MM.1S (cell line): Measurements from ENCODE around the gene TBC1D19.

Source experiments
- DNase-seq: peaks from one replicate; pipeline ENCODE4 v3.0.0-alpha.2; 2015
- H2AFZ ChIP-seq: fragments of 300-600 bp; sonication (generic); 2 replicates; pipeline ENCODE4 v1.6.0; 2016; ENCODE audit warnings: antibody characterized with exemption, low read length
- H3F3A ChIP-seq: fragments of 300-600 bp; sonication (generic); 2 replicates; pipeline ENCODE4 v1.6.1; 2016; ENCODE audit warnings: mild to moderate bottlenecking, antibody characterized with exemption, low read length, moderate library complexity, mixed read lengths; ENCODE audit not compliant: insufficient read depth
- H3K27ac ChIP-seq: fragments of 300-600 bp; sonication (generic); 2 replicates; pipeline ENCODE4 v1.5.1; 2016; ENCODE audit warnings: mild to moderate bottlenecking, low read length
- H3K27me3 ChIP-seq: fragments of 300-600 bp; sonication (generic); replicated peaks from 2 replicates; pipeline ENCODE4 v1.6.0; 2016; ENCODE audit warnings: low read length; ENCODE audit not compliant: insufficient read depth
- H3K36me3 ChIP-seq: fragments of 300-600 bp; sonication (generic); replicated peaks from 2 replicates; pipeline ENCODE4 v1.6.1; 2016; ENCODE audit warnings: mild to moderate bottlenecking, low read length, mixed read lengths; ENCODE audit not compliant: insufficient read depth
- H3K4me1 ChIP-seq: fragments of 300-600 bp; sonication (generic); 2 replicates; pipeline ENCODE4 v1.6.1; 2016; ENCODE audit warnings: low read length, mixed read lengths
- H3K4me2 ChIP-seq: fragments of 300-600 bp; sonication (generic); 2 replicates; pipeline ENCODE4 v1.6.0; 2016; ENCODE audit warnings: low read depth, low read length
- H3K4me3 ChIP-seq: fragments of 300-600 bp; sonication (generic); 2 replicates; pipeline ENCODE4 v1.5.1; 2016; ENCODE audit warnings: low read length, mixed read lengths
- H3K79me2 ChIP-seq: fragments of 300-600 bp; sonication (generic); 2 replicates; pipeline ENCODE4 v1.6.1; 2016; ENCODE audit warnings: mixed run types, low read length, mixed read lengths
- H3K9ac ChIP-seq: fragments of 300-600 bp; sonication (generic); 2 replicates; pipeline ENCODE4 v1.6.1; 2016; ENCODE audit warnings: low read length, mixed read lengths
- H3K9me2 ChIP-seq: fragments of 300-600 bp; sonication (generic); replicated peaks from 2 replicates; pipeline ENCODE4 v1.6.1; 2016; ENCODE audit warnings: mild to moderate bottlenecking, low read length, mixed read lengths; ENCODE audit not compliant: insufficient read depth
- H3K9me3 ChIP-seq: fragments of 300-600 bp; sonication (generic); replicated peaks from 2 replicates; pipeline ENCODE4 v1.6.1; 2016; ENCODE audit warnings: mild to moderate bottlenecking, low read length, mixed read lengths; ENCODE audit not compliant: insufficient read depth
- H4K20me1 ChIP-seq: fragments of 300-600 bp; sonication (generic); 2 replicates; pipeline ENCODE4 v1.6.1; 2016; ENCODE audit warnings: mild to moderate bottlenecking, low read length, moderate library complexity, mixed read lengths; ENCODE audit not compliant: insufficient read depth
- EZH2 ChIP-seq: fragments of 300-600 bp; sonication (generic); optimal IDR thresholded peaks from 2 replicates; pipeline ENCODE3; 2017; ENCODE audit warnings: low read depth, mild to moderate bottlenecking, antibody characterized with exemption, low read length, mixed read lengths
- EZH2phosphoT487 ChIP-seq: fragments of 300-600 bp; sonication (generic); IDR thresholded peaks from 2 replicates; pipeline ENCODE4 v1.6.1; 2018; ENCODE audit warnings: antibody characterized with exemption, low read length
- TF ChIP-seq, protein P1 (sequence below): fragments of 300-600 bp; sonication (generic); IDR thresholded peaks from 2 replicates; pipeline ENCODE4 v1.5.1; 2016; ENCODE audit warnings: antibody characterized with exemption, low read length, mixed read lengths

The TBC1D19 gene

DNA sequence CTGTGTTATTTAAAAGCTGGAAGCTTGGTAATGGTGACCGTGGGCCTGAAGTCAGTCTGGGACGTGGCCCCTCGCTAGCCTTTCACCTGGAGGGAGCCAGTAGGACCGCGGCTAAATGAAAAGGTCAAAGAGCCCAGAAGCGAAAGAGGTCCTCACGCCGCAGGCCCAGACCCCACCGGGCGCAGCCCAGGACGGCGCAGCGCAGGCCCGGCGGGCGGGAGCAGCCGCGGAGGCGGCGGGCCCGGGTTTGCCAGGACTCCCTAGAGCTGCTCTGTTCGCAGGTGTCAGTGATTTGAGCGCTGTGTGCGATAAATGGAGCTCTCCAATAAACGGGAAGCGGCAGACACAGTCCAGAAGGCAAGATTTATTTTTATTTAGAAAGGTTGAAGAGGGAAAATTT lies 220.6 kb downstream of the TBC1D19 start:
- H2AFZ ChIP-seq, result no peak overlapping the region

DNA sequence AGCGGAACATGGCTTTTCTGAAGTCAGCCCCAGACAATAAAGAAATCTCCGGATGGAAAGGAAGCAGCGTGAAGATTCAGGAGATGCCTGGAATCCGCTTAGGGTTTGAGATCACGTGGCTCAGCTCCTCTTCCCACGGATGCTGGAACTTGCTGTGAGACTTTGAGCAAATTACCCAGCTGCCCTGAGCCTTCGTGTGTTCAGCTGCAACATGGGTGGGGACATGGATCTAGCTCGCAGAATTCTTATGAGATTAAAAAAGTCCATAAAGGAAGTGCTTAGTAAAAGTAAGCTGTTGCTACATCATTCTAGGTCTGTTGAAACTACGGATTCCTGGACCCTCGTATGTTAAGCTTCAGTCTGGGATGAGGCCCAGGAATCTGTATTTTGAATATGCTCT lies 221.0 kb downstream of the TBC1D19 start:
- Histone ChIP-seq H3K4me2 (no peak overlapping the region), H3K27me3 (no peaks in the 10 kb centered on the region)
- TF ChIP-seq, protein P1, sequence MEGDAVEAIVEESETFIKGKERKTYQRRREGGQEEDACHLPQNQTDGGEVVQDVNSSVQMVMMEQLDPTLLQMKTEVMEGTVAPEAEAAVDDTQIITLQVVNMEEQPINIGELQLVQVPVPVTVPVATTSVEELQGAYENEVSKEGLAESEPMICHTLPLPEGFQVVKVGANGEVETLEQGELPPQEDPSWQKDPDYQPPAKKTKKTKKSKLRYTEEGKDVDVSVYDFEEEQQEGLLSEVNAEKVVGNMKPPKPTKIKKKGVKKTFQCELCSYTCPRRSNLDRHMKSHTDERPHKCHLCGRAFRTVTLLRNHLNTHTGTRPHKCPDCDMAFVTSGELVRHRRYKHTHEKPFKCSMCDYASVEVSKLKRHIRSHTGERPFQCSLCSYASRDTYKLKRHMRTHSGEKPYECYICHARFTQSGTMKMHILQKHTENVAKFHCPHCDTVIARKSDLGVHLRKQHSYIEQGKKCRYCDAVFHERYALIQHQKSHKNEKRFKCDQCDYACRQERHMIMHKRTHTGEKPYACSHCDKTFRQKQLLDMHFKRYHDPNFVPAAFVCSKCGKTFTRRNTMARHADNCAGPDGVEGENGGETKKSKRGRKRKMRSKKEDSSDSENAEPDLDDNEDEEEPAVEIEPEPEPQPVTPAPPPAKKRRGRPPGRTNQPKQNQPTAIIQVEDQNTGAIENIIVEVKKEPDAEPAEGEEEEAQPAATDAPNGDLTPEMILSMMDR, result no peak
- no peak for TF ChIP-seq EZH2phosphoT487
- TF ChIP-seq EZH2, result no peak

More for the DNA sequence above, 220.6 kb downstream of the TBC1D19 start:
- no peaks in the 10 kb centered on the region for H3F3A ChIP-seq
- no peak overlapping the region for H3K27ac ChIP-seq
- no peak for DNase-seq
- H3K79me2 ChIP-seq, result no peaks in the 10 kb centered on the region
- H3K9ac ChIP-seq, result no peak overlapping the region
- H3K36me3 ChIP-seq, result no peaks in the 10 kb centered on the region
- no peak overlapping the region for H3K4me3 ChIP-seq
- H3K27me3 ChIP-seq, result no peaks in the 10 kb centered on the region
- no peaks in the 10 kb centered on the region for H4K20me1 ChIP-seq
- H3K4me2 ChIP-seq, result no peak overlapping the region
- no peaks in the 10 kb centered on the region for H3K4me1 ChIP-seq
- TF ChIP-seq, protein P1, result no peak
- TF ChIP-seq EZH2, result no peak
- no peak for TF ChIP-seq EZH2phosphoT487
- H3K9me3 ChIP-seq, result no peaks in the 10 kb centered on the region
- H3K9me2 ChIP-seq, result no peaks in the 10 kb centered on the region

More for the DNA sequence above, 221.0 kb downstream of the TBC1D19 start:
- no peak overlapping the region for H3K27ac ChIP-seq
- no peaks in the 10 kb centered on the region for H3K9me2 ChIP-seq
- no peaks in the 10 kb centered on the region for H3K79me2 ChIP-seq
- H3K9me3 ChIP-seq, result no peaks in the 10 kb centered on the region
- no peaks in the 10 kb centered on the region for H3F3A ChIP-seq
- no peak overlapping the region for H3K9ac ChIP-seq
- no peak for DNase-seq
- H3K4me3 ChIP-seq, result no peak overlapping the region
- no peaks in the 10 kb centered on the region for H3K4me1 ChIP-seq
- H4K20me1 ChIP-seq, result no peaks in the 10 kb centered on the region
- no peak overlapping the region for H2AFZ ChIP-seq
- no peaks in the 10 kb centered on the region for H3K36me3 ChIP-seq
